T-helper 9 cell (primary cell): Measurements from ENCODE around the gene LDLRAD4.

Experiments
- DNase-seq: peaks from one replicate; pipeline ENCODE4 v3.0.0-alpha.2; 2020

The LDLRAD4 gene

GRCh38 chr18:13585379-13586153 is 367.0 kb downstream of the LDLRAD4 start:
- no peak for DNase-seq

GRCh38 chr18:13587001-13587400 is 368.4 kb downstream of the LDLRAD4 start:
- no peak for DNase-seq

- no peak for DNase-seq
These were observed 368.9 kb downstream of the LDLRAD4 start for GRCh38 chr18:13587477-13587876.

- no peak for DNase-seq
These were observed 369.4 kb downstream of the LDLRAD4 start for GRCh38 chr18:13587937-13588336.

DNA sequence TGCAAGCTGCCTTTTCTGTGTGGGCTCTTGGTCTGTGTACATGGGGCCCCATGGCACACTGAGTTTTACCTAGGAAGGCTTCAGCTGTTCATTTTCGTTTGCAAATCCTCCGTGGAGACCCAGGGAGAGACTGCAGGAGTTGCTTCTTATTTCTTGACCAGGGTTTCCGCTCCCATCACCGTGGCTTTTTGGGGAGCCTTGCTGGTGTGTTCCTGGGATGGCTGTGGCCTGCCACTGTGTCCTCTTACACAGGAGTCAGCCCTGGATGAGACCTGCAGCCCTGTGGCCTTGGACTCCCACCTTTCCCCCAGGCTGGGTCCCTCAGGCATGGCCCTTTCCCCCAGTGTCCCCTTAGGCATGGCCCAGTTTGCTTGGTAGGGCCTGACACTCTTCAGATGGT is 370.8 kb downstream of the LDLRAD4 start:
- no peak for DNase-seq

DNA sequence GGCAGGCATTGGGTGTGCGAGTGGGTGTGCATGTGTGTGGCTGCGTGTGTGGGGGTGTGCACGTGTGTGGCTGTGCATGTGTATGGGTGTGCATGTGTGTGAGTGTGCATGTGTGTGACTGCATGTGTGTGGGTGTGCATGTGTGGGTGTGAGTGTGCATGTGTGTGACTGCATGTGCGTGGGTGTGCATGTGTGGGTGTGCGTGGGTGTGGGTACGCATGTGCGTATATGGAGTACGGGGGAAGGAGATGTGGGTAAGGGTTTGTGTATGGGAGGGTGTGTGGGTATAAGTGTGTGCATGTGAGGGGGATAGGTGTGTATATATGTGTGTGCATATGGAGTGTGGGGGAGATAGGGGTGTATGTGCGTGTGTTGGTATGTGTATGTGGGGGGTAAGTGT is 371.4 kb downstream of the LDLRAD4 start:
- DNase-seq, result no peak

- no peak for DNase-seq
These were observed 373.7 kb downstream of the LDLRAD4 start for GRCh38 chr18:13592246-13592645.

DNA sequence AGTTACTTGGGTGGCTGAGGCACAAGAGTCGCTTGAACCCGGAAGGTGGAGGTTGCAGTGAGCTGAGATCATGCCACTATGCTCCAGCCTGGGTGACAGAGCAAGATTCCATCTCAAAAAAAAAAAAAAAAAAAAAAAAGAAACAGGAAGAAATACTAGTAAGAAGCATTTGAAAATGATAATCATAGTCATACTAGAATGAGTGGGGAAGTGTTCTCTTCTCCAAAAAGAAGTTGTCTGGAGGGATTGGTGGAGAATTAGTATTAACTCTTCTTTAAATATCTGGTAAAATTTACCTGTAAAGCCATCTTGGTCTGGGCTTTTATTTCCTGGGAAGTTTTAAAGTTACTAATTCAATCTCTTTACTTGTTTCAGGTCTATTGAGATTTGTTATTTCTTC is 376.0 kb downstream of the LDLRAD4 start:
- DNase-seq, result no peak

GRCh38 chr18:13597068-13597467 is 378.5 kb downstream of the LDLRAD4 start:
- DNase-seq, result no peak

DNA sequence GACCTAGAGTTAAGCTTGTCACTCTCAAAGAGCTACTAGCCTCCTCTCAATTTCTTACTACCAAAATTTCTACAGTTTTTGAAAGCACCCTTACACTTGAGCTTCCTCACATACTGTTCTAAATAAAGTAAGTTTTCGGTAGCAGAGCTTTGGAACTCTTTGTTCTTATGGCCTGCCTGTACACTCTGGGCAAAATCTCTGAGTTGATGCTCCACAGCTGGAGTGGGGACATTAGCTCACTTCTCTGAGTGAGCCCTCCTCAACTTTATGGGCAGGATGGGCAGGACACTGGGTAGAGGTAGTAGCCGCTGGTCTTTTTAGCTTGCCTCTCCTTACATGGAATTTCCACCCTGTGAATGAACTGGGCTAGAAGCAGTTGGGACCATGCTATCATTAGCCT is 380.0 kb downstream of the LDLRAD4 start:
- no peak for DNase-seq

DNA sequence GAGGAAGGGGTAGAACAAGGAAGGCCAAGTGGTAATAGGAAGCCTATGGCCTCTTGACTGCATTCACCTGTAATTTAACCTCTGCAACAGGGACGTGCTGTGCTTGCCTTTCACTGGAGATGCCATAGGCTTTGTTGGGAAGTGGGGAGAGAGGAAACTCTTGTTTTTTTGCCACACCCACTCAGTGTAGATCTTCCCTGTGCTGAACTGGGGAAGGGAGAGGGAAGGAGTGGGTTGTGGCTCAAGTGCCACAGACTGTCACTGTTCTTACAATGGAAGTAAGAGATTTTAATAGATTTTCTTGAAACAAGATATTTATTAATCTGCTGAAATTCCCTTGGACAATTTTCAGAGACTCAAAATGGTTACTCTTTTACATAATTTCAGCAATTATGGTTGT is 380.5 kb downstream of the LDLRAD4 start:
- no peak for DNase-seq

- no peak for DNase-seq
These were observed 384.9 kb downstream of the LDLRAD4 start for GRCh38 chr18:13603304-13604019.

GRCh38 chr18:13604786-13605185 is 386.2 kb downstream of the LDLRAD4 start:
- DNase-seq, result no peak

DNA sequence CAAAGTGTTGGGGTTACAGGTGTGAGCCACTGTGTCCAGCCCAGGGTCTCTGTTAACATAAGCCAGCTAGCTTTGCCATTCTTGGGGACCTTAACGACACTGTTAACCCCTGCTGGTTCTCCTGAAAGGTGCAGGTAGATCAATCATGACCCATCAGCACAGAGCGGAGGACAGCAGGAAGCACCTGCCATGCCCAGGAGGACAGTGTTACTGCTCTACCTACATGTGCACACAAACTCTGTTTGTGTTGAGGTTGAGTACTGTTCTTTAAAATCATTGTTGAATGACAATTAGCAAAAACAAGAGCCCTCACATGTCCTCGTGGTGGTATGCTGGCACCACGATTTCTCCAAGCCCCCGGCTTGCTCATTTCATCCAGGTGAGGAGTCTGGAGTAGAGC is 386.9 kb downstream of the LDLRAD4 start:
- DNase-seq, result no peak

GRCh38 chr18:13605901-13606300 is 387.3 kb downstream of the LDLRAD4 start:
- DNase-seq, result no peak

DNA sequence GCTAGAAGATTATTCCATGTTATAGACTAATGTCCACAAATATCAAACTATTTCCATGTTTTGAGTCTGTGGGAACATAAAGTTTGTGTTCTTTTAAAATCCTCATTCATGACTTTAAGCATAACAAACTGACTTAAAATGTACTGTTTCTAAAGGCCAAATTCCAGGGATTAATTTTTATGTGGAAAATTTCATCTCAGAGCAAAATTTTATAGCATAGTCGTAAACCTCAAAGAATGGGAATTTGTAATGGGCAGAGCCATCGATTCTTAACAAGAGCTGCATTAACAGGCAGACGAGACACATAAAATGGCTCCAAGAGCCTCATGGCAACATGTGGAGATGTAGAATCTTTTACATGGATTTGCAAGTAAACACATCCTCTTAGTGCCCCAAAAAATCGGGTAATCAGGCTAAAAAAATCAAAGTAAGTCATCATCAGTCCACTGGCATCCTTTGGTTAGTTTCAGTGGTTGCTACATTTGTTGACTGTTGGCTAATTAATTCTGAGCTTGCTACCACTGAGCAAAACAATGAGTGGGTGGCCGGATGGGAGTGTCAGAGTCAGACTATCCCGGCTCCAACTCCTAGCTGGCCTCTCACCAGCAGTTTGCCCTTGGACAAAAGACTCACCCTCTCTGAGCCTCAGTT is 388.2 kb downstream of the LDLRAD4 start:
- DNase-seq, result no peak

- peak; percentile 13 for DNase-seq
These were observed 389.5 kb downstream of the LDLRAD4 start for GRCh38 chr18:13608024-13608562.

DNA sequence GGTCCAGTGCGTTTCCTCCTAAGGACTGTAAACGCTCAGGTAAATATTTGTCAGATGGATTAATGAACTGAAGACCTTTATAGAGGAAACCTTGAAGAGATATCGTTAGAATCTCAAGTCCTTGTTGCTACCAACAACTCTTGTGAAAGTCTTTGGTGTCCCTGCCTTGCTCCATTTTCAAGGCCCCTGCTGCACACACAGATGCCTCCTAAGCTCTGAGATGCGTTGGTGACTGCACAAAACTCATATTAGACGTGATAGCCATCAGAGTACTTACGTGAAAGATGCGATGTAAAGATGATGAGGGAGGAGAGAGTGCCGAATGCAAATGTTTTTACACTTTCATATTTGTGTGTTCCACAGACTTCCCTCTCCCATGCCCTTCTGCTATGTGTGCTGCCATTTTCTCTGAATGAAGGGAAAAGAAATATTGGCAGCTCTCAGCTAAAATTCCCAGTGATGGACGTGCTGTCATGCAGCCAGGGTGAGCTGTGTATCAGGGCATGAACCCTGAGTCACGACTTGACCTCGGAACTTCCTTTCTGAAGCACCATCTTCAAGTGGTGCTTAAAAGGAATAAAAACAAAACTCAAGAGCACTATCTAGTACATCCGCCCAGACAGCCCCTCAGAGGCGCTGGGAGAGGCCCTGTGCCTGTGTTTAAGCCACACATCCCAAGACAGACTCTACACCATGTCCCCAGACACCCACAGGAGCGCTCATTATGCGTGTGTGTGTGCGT is 390.4 kb downstream of the LDLRAD4 start:
- peak; percentile 15 for DNase-seq

- DNase-seq, result no peak
These were observed 392.1 kb downstream of the LDLRAD4 start for GRCh38 chr18:13610555-13611141.

DNA sequence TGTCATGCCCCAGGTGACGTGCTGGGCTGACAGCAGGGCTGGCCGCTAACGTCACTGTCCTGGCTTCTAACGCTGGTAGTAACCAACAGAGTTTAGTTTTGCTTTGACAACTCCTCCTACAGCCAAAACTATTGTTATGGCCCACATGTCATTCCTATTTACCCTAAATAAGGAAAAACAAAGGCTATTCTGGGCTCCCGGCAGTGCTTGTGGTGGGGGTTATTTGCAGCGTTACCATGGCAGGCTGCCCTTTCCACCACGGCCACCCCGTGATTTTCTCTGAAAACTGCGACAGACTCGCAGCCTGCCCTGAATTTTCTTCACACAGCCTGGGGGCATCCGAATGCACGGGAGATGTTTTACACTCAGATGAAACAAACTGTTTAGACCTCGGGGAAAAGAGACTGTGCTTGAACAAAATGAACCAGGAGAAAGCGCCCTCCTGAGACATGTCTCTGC is 392.6 kb downstream of the LDLRAD4 start:
- peak; percentile 18 for DNase-seq

DNA sequence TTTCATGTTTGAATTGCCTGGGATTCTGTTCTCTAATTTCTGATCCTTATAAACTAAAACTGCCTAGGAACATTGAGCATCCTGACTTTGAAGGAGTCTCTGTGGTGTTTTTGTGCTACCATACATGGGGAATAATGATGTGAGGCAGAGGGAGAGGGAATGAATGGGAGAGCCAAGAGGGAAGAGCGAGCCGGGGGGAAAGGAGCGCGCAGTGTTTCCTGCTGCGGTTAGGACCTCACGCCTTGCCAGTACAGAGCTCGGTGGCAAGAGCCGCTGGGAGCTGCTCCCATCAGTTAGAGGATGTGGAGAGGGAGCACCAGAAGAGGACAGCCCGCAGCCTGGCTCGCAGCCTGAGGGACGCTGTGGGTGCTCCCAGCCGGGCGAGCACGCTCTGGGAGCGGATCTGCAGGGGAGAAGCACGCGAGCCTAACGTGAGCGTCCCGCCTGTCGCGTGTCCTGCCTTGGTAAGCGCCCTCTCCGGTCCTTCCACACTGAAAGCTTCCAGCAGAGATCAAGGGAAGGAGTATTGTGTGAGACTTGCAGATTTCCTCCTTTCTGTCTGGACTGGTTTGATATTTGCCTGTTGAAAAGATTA is 393.1 kb downstream of the LDLRAD4 start:
- DNase-seq, result peak; percentile 14
